Measurements from ENCODE around the gene FN3K. TPM values are rescaled to one million over a fixed set of nuclear protein-coding genes. Genes with fewer than 3 reads are reported as not detected.
"Not testable (repeated sequence)": the region's sequence is repeated elsewhere in the genome, so short reads cannot be mapped to it uniquely, and the experiment has no call there.

Gene FN3K
- total RNA-seq, 1 donor: 2.8 TPM

GRCh38 chr17:82740906-82741759, 5.7 kb downstream of the FN3K start:
- no peak overlapping the region for H3K4me3 ChIP-seq (ENCODE audit: low read depth, low read length)
- no peak for TF ChIP-seq CTCF (IDR thresholded peaks at IDR 0.05; ENCODE audit: insufficient read depth, low read length)
- DNase-seq (ENCODE audit: low read depth): peak; percentile 18

- H3K4me3 ChIP-seq (ENCODE audit: low read depth, low read length): no peak overlapping the region
- DNase-seq (ENCODE audit: low read depth): no peak
- no peak for TF ChIP-seq CTCF (IDR thresholded peaks at IDR 0.05; ENCODE audit: insufficient read depth, low read length)
These were observed 8.2 kb downstream of the FN3K start for GRCh38 chr17:82743344-82744219.

GRCh38 chr17:82744736-82745135, 9.3 kb downstream of the FN3K start:
- not testable (repeated sequence) for DNase-seq (ENCODE audit: low read depth); H3K4me3 ChIP-seq (ENCODE audit: low read depth, low read length)

GRCh38 chr17:82745524-82745923, 10.1 kb downstream of the FN3K start:
- DNase-seq (ENCODE audit: low read depth): no peak
- H3K4me3 ChIP-seq (ENCODE audit: low read depth, low read length): no peak overlapping the region
- no peak for TF ChIP-seq CTCF (IDR thresholded peaks at IDR 0.05; ENCODE audit: insufficient read depth, low read length)

GRCh38 chr17:82748756-82749155, 13.3 kb downstream of the FN3K start:
- H3K4me3 ChIP-seq (ENCODE audit: low read depth, low read length): no peak overlapping the region
- TF ChIP-seq CTCF (IDR thresholded peaks at IDR 0.05; ENCODE audit: insufficient read depth, low read length): no peak
- no peak for DNase-seq (ENCODE audit: low read depth)

- H3K4me3 ChIP-seq (ENCODE audit: low read depth, low read length): no peak overlapping the region
- no peak for DNase-seq (ENCODE audit: low read depth)
- TF ChIP-seq CTCF (IDR thresholded peaks at IDR 0.05; ENCODE audit: insufficient read depth, low read length): no peak
These were observed 15.0 kb downstream of the FN3K start for GRCh38 chr17:82750241-82750908.

- peak; percentile 25 for DNase-seq (ENCODE audit: low read depth)
- peak overlapping the region; percentile 68 for H3K4me3 ChIP-seq (ENCODE audit: low read depth, low read length)
- TF ChIP-seq CTCF (IDR thresholded peaks at IDR 0.05; ENCODE audit: insufficient read depth, low read length): no peak
These were observed 15.8 kb downstream of the FN3K start for GRCh38 chr17:82751171-82751570.

All from fibroblast of the aortic adventitia (primary cell).